Mononuclear cell (primary cell): ENCODE results near the gene NDST3. TPM values are rescaled to one million over a fixed set of nuclear protein-coding genes. Genes with fewer than 3 reads are reported as not detected.
"Not testable (repeated sequence)": the region's sequence is repeated elsewhere in the genome, so short reads cannot be mapped to it uniquely, and the experiment has no call there.

Source experiments
- H3K27me3 ChIP-seq: 2 replicates; pipeline ENCODE4 v1.6.0; 2011; ENCODE audit warnings: low read length, control low read depth; ENCODE audit not compliant: insufficient read depth
- H3K4me1 ChIP-seq: 2 replicates; pipeline ENCODE4 v1.5.1; 2011; ENCODE audit warnings: mild to moderate bottlenecking, low read length, control low read depth; ENCODE audit not compliant: insufficient read depth
- H3K4me3 ChIP-seq: 2 replicates; pipeline ENCODE4 v1.5.1; 2011; ENCODE audit warnings: mild to moderate bottlenecking, low read length, moderate library complexity
- H3K9me3 ChIP-seq: 2 replicates; pipeline ENCODE4 v1.5.1; 2011; ENCODE audit warnings: low read depth, mild to moderate bottlenecking, control low read depth, low read length
- total RNA-seq: library from RNA; depleted of rRNA; stranded (reverse); fragments of >200 nt; gene quantifications from one replicate; pipeline ENCODE4 v1.2.3, GENCODE V29; 2012

NDST3 gene
- total RNA-seq, 1 donor: under 0.01 TPM

DNA sequence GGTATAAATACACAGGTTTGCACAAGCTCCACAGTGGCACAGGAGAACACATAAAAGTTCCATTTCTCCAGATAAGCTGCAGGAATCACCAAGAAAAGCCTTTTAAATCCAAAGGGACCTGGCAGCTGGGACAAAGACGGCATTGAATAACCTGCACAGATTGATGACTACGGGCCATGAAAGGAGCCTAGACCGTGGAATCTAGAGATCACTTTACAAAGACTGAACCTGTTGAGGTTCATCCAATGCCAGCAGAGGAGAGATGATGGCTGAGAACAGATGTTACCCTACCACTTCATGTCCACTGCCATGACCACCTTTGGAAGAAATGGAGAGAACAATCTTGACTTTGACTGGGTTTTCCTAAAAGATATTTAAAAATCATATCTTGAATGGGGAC lies 229.8 kb downstream of the NDST3 start:
- H3K4me1 ChIP-seq: no peaks in the 10 kb centered on the region
- no peak overlapping the region for H3K4me3 ChIP-seq
- H3K27me3 ChIP-seq: peaks cover 3% of the 10 kb centered on the region
- no peaks in the 10 kb centered on the region for H3K9me3 ChIP-seq

DNA sequence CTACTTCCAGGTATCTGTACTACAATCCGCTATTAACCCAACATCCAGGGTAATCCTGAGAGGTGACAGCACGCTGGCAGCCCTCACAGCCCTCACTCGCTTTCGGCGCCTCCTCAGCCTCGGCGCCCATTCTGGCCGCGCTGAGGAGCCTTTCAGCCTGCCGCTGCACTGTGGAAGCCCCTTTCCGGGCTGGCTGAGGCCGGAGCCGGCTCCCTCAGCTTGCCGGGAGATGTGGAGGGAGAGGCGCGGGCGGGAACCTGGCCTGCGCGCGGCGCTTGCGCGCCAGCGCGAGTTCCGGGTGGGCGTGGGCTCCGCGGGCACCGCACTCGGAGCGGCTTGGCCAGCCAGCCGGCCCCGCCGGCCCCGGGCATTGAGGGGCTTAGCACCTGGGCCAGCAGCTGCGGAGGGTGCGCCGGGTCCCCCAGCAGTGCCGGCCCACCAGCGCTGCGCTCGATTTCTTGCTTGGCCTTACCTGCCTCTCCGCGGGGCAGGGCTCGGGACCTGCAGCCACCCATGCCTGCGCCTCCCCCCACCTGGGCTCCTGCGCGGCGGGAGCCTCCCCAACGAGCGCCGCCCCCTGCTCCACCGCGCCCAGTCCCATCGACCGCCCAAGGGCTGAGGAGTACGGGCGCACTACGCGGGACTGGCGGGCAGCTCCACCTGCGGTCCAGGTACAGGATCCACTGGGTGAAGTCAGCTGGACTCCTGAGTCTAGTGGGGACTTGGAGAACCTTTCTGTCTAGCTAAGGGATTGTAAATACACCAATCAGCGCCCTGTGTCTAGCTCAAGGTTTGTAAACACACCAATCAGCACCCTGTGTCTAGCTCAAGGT lies 231.2 kb downstream of the NDST3 start:
- peaks cover 3% of the 10 kb centered on the region for H3K27me3 ChIP-seq
- H3K9me3 ChIP-seq: no peaks in the 10 kb centered on the region
- no peaks in the 10 kb centered on the region for H3K4me1 ChIP-seq
- peak overlapping the region; percentile 29 for H3K4me3 ChIP-seq

DNA sequence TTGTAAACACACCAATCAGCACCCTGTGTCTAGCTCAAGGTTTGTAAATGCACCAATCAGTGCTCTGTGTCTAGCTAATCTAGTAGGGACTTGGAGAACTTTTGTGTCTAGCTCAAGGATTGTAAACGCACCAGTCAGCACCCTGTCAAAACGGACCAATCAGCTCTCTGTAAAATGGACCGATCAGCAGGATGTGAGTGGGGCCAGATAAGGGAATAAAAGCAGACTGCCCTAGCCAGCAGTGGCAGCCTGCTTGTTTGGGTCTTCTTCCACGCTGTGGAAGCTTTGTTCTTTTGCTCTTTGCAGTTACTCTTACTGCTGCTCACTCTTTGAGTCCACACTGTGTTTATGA lies 231.8 kb downstream of the NDST3 start:
- not testable (repeated sequence) for H3K27me3 ChIP-seq, H3K9me3 ChIP-seq, H3K4me1 ChIP-seq, H3K4me3 ChIP-seq

DNA sequence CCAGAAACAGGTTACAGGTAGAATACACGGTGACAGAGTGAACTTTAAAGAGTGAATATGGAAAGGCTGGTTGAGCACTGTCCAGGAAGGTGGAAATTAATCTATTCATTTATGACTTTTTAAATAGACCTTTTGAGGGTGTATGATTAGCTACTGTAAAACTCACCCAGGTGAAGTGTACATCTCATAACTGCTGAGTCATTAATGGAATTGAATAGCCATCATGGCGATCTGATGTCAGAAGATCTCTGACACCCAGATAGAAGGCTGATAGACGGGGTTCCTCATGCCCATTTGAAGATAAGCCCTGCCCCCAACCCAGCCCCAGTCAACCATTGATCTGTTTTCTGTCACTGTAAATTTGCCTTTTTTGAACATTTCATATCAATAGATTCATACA lies 234.5 kb downstream of the NDST3 start:
- Histone ChIP-seq H3K9me3 (no peaks in the 10 kb centered on the region), H3K27me3 (peaks cover 6% of the 10 kb centered on the region), H3K4me1 (no peaks in the 10 kb centered on the region), H3K4me3 (no peak overlapping the region)

DNA sequence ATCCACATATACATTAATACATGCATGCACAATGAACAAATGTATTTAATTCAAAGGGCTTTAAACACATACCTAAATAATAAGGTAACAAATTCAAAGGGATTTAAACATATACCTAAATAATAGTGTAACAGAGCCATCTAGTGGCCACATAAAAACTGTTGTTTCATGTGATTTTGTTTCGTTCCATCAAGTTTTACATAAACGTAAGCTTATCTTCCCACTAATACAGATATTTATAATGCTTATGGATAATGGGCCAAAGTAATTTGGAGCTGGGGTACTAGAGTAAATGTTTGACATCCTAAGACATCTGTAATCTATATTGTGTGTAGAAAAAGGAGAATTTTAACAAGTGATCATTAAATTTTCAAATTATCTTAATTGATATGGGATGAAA lies 236.2 kb downstream of the NDST3 start:
- Histone ChIP-seq H3K4me1 (peaks cover 4% of the 10 kb centered on the region), H3K4me3 (no peak overlapping the region), H3K9me3 (no peaks in the 10 kb centered on the region), H3K27me3 (peaks cover 6% of the 10 kb centered on the region)

DNA sequence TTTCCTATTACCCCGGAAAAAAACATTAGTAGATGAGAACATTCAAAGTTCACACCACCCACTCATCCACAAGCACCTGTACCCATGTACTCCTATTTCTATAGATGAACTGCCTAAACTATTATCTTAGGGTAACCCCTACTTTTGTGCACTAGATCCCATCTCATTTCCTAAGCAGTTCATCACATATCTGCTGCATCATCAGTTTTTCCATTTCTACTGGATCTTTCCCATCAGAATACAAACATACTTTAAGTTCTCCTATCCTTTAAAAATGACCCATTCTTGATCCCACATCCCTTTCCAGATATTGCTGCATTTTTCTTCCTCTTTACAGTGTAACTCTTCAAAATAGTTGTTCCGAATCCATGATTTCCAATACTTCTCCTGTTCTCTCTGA lies 237.5 kb downstream of the NDST3 start:
- Histone ChIP-seq H3K4me1 (peaks cover 5% of the 10 kb centered on the region), H3K9me3 (no peaks in the 10 kb centered on the region), H3K4me3 (no peak overlapping the region), H3K27me3 (peaks cover 6% of the 10 kb centered on the region)

DNA sequence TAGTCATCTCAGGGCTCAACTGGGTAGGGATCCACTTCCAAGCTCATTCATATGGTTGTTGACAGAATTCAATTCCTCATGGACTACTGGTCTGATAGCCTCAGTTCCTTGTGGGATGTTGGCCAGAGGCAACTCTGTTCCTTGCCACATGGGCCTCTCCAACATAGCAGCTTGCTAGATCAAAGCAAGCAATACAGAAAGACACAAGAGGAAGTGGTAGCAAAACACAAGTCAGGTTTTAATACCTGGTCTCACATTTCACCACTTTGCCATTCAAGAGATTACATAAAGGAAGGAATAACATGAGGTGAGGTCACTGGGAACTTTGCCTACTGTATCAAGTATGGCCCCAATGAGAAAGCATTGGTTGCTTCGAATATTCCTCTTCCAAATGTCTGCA lies 239.4 kb downstream of the NDST3 start:
- Histone ChIP-seq H3K4me1 (peaks cover 9% of the 10 kb centered on the region), H3K27me3 (peaks cover 6% of the 10 kb centered on the region), H3K4me3 (no peak overlapping the region), H3K9me3 (no peaks in the 10 kb centered on the region)

DNA sequence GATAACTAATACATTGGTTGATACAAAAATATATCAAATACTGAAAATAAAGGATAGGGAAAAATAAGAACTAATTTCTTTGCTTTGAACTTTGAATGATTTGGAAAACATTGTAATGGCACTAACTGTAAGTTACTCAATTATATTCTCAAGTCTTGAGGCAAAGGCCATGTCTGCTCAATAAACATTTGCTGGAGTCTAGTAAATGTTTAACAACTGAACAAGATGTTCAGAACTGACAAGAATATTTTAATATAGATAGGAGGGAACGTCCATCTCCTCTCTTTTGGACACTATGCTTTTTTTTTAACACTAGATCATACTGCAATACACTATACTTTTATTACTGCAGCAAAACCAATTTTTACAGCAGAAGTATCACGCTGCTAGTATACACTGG lies 242.3 kb downstream of the NDST3 start:
- Histone ChIP-seq H3K27me3 (no peaks in the 10 kb centered on the region), H3K4me1 (peaks cover 29% of the 10 kb centered on the region), H3K4me3 (no peak overlapping the region), H3K9me3 (no peaks in the 10 kb centered on the region)

DNA sequence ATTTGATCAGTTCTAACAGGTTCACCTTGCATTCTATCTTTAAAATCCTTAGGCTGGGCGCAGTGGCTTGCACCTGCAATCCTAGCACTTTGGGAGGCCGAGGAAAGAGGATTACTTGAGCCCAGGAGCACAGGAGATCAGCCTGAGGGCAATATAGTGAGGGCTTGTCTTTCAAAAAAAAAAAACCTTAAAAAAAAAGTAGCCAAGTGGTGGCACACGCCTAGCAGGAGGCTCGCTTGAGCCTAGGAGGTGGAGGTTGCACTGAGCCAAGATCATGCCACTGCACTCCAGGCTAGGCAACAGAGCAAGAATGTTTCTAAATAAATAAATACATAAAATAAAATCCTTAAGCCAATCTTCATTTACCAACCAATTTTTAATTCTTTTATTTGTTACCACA lies 243.0 kb downstream of the NDST3 start:
- H3K4me1 ChIP-seq: peaks cover 31% of the 10 kb centered on the region
- no peaks in the 10 kb centered on the region for H3K9me3 ChIP-seq
- no peaks in the 10 kb centered on the region for H3K27me3 ChIP-seq
- no peak overlapping the region for H3K4me3 ChIP-seq

DNA sequence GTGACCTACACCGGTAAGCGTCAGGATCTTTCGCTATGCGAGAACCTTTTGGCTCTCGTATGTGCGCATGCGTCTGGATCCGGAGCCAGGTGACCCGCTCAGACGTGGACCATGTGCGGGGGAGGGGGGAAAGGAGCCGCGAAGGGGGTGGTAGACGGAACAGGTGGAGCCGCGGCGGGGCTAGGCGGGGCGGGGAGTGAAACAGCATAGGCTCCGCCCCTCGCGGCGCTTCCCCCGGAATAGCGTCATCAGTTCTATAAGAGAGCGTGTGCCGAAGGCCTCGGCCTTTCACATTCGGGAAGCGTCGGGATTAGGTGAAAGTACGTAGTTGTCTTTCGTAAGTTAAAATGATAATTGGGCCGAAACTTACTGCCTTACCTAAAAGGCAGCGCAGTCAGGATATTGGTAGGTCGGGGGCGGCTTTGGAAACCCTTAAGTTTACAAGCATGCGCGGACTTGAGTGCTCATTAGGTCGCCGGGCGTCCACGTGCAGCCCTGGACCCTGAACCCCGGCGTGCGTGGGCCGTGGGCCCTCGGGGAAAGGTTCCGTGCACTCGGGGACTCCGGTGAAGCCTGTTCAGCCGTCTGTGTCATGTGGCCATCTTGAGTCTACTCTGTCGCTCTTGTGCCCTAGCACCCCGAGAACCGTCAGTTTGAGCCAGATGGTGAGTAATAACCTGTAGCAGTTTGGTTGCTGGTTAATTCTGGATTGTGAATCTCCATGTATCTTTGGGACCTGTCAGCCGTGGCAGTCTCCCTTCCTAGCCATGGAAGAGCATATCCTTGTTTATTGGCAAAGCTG lies 244.4 kb downstream of the NDST3 start:
- Histone ChIP-seq H3K27me3 (no peaks in the 10 kb centered on the region), H3K9me3 (no peaks in the 10 kb centered on the region), H3K4me3 (peak overlapping the region; percentile 88), H3K4me1 (peaks cover 36% of the 10 kb centered on the region)

DNA sequence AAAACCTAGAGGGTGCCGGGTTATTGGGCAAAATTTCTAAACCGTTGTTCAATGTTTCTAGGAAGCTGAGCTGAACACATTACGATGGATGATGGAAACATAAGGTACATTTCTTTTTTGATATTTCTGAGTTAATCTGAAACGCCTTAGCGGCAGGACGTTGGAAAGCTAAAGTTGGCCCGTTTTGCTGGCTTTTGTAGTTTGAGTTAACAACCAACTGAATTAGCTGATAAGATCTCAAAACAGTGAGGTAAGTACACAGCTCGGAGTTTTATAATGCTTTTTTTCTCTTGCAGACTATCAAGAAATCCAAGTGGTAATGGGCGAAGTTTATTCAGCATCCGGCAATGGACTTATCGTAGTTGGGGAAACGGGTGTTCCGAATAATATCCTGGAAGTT lies 245.0 kb downstream of the NDST3 start:
- no peaks in the 10 kb centered on the region for H3K27me3 ChIP-seq
- H3K4me1 ChIP-seq: peaks cover 36% of the 10 kb centered on the region
- peak overlapping the region; percentile 88 for H3K4me3 ChIP-seq
- no peaks in the 10 kb centered on the region for H3K9me3 ChIP-seq

DNA sequence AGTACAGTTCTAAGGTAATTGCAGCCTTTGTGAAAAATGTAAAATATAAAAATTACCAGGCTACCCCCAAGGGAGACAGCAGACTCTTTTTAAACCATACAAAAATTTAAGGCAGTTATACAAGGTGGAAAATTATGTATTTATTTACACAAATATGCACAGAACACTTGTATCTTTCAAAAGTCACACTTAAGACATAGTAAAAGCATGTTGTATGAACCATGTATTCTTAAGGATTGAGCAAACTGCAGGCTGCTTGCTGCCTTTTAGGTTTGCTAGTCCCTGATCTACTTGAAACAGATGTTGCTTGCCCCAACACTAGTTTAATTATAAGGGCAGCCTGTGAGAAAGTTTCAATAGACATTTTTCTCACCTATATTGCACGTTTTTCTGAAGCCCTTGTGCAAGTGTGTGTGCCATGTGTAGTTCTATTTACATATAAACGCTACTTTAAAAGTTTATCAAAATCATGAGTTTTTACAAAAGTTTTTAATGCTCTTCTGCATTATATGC lies 245.7 kb downstream of the NDST3 start:
- no peaks in the 10 kb centered on the region for H3K9me3 ChIP-seq
- H3K4me3 ChIP-seq: no peak overlapping the region
- peaks cover 36% of the 10 kb centered on the region for H3K4me1 ChIP-seq
- H3K27me3 ChIP-seq: no peaks in the 10 kb centered on the region

DNA sequence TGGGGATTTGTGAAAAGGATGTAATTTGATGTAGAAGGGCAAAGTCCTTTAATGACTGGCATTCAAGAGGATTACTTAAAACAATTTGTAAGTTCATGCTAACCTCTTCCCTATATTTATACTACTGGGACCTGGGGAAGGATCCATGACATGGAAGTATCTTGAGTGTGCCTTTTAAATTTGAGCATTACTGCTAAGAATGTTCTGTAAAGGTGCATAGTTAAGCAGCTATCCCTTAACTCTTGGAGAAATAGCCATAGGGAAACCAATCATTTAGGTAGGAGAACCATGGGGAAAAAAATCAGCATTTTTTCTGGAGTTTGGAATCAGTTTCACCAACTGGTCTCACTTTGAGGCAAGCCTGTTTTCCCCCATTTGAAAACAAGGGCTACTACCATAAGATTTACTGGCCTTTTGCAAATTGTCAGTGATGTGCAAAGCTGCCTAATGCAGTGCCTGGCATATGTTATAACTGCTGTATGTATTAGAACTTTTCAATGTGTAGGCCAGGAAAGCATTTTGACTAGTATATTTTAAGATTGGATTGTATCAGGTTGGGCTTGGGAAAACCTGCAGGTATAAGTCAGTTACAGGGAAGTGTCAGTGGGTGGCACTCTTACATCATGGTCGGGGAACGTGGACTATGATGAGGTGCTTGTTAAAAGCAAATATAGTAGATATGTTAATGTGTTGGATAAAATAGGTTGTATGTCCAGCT lies 246.4 kb downstream of the NDST3 start:
- Histone ChIP-seq H3K27me3 (no peaks in the 10 kb centered on the region), H3K4me1 (peaks cover 31% of the 10 kb centered on the region), H3K4me3 (no peak overlapping the region), H3K9me3 (no peaks in the 10 kb centered on the region)

DNA sequence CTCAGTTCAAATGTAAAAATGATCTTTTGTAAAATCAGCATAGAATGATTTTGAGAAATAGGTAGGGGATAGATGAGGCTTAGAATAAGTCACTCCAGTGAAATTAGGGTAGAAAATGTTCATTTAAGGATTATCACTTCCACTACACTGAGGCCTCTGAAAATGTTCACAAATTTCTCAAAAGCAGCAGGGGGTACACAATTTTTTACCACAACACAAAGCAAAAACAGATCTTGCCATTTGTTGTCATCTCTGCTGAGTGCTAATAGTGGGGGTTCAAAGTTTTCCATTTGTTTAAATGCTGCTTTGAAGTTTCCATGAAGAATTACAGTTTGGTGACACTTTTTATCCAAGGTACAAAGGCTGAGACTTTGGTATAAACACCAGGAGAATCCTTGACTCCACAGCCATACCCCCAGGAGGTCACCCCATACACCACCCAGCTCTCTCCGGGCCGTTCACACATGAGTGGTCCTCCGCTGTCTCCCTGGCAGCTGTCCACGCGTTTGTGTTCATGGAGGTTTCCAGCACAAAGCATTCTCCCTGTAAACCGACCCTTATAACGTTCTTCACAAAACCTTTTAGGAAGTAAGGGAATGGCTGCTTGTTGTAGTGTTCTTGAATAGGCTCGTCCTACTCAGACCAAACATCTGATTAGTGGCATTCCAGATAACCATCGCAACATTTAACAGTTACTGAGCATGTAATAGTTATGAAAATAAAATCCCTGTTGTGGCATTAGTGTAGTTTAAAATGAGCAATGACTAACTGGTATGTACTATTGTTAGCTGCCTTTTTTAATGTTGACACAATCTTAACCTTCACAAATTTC lies 247.5 kb downstream of the NDST3 start:
- Histone ChIP-seq H3K27me3 (no peaks in the 10 kb centered on the region), H3K9me3 (no peaks in the 10 kb centered on the region), H3K4me3 (no peak overlapping the region), H3K4me1 (peaks cover 31% of the 10 kb centered on the region)
